ENCODE measurements around the gene BHLHE23.

The BHLHE23 gene

DNA sequence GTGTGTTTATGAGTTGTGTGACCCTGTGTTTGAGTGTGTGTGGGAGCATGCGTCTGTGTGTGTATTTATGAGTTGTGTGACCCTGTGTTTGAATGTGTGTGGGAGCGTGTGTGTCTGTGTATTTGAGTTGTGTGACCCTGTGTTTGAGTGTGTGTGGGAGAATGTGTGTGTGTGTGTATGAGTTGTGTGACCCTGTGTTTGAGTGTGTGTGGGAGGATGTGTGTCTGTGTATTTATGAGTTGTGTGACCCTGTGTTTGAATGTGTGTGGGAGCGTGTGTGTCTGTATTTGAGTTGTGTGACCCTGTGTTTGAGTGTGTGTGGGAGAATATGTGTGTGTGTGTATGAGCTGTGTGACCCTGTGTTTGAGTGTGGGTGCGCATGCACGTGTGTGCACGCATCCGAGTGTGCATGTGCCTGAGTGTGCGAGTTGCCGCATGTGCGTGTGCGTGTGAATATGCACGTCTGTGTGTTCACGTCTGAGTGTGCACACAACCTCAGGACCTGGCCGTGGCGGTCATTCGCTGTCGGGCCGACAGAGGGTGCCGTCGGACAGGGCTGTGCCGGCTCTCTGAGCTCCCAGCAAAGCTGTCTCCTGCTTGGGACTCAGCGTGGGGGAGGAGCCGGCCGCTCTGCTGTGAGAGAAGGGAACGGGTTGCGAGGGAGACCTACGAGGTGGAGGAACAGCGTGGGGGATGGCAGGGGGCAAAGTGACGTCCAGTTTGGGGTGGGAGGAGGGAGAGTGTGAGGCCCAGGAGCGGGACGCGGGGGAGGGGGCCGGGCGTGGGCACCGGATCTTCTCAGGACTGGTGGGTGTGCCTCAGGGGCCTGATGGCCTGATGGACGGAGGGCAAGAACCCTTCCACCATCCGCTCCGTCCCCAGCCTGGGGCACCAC lies 34.6 kb downstream of the BHLHE23 start:
- peak; percentile 95 for DNase-seq (ENCODE audit: low spot score)

DNA sequence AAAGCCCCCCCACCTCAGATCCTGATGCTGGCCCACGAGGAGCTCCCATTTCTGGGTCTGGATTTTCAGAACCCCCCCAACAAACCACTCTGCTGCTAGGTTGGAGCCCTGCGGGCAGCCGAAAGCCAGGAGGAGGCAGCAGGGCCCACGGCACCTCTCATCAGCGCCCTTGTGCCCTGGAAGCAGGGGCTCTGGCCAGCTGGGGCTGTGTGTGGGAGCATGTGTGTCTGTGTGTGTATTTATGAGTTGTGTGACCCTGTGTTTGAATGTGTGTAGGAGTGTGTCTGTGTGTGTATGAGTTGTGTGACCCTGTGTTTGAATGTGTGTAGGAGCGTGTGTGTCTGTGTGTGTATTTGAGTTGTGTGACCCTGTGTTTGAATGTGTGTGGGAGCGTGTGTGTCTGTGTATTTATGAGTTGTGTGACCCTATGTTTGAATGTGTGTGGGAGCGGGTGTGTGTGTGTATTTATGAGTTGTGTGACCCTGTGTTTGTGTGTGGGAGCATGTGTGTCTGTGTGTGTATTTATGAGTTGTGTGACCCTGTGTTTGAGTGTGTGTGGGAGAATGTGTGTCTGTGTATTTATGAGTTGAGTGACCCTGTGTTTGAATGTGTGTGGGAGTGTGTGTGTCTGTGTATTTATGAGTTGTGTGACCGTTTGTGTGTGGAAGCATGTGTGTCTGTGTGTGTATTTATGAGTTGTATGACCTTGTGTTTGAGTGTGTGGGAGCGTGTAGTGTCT lies 35.4 kb downstream of the BHLHE23 start:
- DNase-seq (ENCODE audit: low spot score), result no peak

DNA sequence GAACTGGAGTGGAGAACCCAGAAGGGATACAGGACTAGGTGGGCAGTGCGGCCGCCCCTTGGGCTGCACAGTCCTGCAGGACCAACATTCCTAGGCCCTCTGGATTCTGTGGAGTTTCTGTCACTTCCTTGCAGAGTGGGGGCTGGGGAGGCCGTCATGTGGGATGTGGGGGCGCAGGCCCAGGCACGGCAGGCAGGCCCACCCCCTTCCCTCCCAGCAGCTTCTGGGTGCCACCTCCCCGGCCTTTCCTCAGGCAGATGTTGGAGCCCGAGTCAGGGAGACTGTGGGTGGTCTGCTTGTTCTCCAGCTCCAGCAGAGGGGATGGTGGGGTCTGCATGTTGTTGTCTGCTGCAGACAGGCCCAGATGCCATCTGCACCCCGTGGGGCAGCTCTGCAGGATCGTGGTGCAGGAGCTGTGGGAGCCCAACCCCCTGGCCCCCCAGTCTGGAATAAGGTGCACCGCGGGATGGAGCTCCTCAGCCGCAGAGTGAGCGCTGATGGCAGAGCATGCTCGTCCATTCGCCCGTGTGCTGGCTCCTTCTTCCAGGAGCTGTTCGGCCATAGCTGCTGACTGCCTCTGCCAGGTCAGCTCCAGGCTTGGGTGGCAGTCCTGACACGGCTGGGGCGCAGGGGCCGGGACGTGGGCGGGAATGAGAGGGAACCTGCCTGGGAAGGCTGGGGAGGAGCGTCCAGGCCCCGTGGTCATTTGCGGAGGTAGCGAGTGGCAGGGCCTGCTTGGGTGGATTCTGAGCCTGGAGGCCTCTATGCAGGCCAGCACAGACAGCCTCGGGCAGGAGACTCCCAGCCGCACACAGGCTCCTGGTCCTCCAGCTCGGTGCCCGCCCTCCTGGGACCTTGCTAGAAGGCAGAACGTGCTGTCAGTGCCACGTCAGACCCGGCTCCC lies 36.2 kb downstream of the BHLHE23 start:
- no peak for DNase-seq (ENCODE audit: low spot score)

DNA sequence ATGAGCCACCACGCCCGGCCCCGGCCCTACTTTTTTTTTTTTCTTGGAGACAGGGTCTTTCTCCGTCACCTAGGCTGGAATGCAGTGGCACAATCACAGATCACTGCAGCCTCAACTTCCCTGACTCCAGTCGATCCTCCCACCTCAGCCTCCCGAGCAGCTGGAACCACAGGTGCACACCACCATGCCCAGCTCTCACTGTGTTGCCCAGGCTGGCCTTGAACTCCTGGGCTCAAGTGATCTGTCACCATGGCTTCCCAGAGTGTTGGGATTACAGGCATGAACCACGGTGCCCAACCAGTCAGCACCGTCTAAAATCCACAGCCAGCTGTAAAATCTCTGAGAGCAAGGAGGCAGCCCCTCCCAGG lies 36.8 kb downstream of the BHLHE23 start:
- DNase-seq (ENCODE audit: low spot score), result no peak

DNA sequence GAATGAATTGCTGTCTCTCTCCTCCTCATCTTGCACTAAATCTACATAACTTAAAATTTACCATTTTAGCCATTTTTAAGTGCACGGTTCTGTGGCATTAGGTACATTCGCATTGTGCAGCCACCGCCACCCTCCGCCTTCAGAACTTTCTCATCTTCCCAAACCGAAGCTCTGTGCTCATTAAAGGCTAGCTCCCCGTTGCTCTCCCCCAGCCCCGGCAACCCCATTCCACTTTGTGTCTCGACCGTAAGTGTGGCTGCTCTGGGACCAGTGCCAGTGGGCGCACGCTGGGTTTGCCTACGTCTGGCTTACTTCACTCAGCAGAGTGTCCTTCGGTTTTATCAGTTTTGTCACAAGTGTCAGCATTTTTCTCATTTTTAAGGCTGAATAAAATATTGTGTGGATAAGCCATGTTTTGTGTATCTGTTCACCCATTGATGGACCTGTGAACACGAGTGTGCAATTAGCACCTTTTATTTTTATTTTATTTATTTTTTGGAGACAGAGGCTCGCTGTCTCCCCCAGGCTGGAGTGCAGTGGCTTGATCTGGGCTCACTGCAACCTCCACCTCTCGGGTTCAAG lies 37.5 kb downstream of the BHLHE23 start:
- no peak for DNase-seq (ENCODE audit: low spot score)

DNA sequence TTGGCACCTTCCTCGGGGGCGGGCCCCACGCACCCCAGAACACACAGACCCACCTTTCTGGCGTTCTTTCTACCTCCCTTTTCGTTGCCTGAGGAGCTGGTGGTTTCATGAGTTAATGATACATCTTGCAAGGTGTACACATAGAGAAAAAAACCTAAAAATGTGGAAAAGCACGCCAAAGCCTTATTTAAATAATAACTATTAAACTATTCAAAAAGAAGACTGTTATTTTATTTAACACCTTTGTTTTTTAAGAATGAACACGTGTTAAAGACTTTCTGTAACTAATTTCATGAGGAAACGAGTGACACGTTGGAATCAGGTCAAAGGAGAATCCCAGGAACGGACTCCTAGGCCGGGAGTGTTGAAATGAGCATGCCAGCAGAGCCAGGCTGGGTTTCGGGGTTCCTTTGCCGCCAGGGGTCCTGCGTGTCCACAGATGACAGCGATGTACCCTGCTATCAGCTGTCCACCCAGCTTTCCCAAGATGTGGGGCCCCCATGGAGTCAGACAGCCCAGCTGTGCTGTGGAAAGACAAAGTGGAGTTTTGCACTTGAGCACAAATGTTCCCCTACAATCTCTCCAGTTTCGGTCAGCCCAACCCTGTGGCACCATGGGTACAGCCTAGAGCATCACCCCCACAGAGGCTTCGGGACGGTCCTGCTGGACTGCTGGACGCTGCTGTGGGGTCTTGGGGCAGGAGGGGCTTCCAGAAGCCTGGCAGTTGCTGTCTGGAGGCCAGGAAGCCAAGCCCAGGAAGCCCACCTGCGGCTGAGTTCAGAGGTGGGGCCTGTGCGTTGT lies 38.2 kb downstream of the BHLHE23 start:
- no peak for DNase-seq (ENCODE audit: low spot score)

DNA sequence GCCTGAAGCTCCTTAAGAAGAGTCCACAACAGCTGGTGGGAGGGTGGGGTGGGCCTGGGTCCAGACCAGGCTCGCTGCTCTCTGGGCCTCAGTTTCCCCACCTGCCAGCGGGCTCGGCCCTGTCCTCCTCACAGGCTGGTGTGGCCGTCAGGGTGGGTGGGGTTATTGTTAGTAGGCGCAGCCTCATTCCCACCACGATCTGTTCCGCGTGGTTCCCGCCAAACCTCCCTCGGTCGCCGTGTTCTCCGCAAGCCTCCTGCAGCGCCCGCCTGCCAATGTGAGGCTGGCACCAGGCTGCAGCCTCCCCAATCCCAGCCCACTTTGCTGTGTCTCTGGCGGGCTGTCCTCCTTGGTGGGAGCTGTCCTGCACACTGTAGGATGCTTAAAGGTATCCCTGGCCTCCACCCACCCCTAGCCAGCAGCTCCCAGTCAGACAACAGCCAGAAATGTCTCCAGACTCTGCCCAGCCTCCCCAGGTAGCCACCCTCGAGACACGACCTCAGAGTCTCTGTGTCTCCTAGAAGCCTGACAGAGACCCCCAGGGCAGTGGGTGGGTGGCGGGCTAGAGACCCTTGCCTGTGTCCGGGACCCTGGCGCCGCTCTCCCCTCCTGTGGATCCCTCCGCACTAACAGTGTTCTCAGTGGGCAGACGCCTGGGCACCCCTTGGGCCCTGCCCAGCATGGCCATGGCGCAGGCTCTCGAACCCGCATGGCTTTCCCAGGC lies 39.0 kb downstream of the BHLHE23 start:
- no peak for DNase-seq (ENCODE audit: low spot score)

DNA sequence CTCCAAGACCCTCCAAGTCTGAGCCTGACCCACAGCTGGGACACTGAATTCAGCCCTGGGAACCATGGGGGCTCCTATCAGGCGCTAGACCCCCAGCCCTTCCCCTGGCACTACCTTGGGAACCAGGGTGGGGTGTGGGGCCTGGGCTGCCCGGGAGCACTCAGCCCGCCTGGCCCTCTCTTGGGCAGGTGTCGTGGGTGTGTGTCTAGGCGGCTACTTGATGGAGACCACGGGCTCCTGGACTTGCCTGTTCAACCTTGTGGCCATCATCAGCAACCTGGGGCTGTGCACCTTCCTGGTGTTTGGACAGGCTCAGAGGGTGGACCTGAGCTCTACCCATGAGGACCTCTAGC lies 39.6 kb downstream of the BHLHE23 start:
- DNase-seq (ENCODE audit: low spot score), result no peak

DNA sequence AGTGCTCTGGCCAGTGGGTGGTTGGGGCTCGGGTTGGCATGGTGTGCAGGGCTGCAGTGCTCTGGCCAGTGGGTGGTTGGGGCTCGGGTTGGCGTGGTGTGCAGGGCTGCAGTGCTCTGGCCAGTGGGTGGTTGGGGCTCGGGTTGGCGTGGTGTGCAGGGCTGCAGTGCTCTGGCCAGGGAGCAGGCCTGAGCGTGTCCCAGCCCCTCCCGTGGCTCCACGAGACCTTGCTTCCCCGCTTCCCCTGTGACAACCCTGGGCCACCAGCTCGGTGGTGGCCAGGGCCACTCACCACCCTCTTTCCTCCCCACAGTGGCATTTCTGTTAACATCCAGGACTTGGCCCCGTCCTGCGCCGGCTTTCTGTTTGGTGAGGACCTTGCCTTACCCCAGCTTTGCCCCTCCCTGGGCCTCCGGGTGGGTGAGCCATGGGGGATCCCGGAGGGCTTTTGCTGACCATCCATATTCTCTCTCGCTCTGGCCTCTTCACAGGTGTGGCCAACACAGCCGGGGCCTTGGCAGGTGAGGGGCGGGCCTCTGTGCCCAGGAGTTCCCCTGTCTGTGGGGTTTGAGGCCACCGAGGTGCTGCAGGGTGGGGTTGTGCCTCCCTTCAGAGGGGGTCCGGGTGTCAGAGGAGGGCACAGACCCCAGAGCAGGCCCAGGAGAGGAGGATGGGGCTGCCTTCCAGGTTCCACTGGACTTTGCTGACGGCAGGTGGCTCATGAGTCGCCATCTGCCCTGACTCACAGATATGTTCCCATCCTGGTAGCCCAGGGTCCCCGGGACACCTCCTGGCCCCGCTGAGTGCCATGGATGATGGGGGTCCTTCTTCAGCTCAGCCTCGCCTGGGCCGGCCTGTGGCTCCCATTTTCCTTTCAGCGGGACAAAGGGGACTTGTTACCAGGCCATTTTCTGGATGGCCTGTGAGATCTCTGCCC lies 40.3 kb downstream of the BHLHE23 start:
- no peak for DNase-seq (ENCODE audit: low spot score)

DNA sequence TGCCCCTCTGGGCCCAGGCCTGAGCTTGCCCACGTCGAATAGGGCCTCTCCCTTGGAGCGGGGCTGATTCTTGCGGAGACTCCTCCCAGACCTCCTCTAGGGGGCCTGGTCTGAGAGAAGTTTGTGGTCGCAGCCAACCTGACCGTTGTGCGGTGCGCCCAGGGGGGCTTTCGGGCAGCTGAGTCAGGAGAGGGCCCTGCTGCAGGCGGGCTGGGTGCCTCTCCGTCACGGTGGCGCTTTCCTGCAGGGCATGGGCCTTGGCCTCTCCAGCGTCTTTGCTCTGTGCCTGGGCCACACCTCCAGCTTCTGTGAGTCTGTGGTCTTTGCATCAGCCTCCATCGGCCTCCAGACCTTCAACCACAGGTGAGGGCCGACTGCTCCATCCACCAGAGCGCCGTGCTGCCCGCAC lies 41.4 kb downstream of the BHLHE23 start:
- no peak for DNase-seq (ENCODE audit: low spot score)

DNA sequence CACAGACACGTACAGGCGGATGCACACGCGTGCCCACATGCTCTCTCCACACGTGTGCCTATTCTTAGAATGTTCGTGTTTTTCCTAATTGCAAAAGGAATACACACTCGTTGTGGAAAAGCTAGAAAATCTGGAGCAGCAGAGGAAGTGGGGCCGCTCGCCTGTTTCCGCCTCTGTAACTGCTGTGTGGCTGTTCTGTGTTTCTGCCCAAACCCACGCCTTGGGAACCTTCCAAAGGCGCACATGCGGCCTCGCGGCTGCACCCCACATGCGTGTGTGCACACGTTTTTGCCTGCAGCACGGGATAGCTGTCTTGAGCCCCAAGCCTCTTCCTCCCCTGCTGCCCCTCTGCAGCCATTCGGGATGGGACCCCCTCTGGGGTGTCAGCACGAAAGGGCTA lies 42.1 kb downstream of the BHLHE23 start:
- no peak for DNase-seq (ENCODE audit: low spot score)

DNA sequence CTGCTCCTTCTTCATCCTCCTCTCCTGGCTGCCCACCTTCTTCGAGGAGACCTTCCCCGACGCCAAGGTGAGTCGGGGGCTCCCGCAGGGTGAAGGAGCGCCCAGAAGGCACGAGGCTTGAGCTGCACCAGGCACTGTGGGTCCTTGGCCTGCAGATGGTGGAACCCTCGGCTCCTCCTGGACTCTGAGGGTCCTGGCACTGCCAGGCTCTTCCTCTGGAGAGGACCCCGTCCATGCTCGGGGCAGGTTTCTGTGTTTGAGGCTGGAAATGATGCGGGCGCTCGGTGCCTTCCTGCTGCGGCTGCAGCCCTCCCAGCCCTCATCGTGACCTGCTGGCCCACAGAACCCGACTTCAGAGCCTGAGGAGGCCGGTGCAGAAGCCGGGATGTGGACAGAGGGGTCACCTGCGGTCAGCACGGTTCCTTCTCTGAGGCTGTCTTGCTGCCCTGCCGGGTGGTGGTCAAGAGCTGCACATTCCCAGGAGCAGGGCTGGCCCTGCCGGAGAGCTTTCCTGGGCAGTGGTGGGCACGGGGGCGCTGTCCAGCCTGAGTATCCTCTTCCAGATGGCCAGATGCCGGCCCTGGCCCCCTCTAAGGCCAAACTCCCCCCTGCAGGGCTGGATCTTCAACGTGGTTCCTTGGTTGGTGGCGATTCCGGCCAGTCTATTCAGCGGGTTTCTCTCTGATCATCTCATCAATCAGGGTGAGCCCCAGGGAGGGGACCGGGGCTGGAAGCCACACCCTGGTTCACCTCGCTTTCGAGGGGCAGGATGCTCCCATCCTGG lies 43.0 kb downstream of the BHLHE23 start:
- no peak for DNase-seq (ENCODE audit: low spot score)

DNA sequence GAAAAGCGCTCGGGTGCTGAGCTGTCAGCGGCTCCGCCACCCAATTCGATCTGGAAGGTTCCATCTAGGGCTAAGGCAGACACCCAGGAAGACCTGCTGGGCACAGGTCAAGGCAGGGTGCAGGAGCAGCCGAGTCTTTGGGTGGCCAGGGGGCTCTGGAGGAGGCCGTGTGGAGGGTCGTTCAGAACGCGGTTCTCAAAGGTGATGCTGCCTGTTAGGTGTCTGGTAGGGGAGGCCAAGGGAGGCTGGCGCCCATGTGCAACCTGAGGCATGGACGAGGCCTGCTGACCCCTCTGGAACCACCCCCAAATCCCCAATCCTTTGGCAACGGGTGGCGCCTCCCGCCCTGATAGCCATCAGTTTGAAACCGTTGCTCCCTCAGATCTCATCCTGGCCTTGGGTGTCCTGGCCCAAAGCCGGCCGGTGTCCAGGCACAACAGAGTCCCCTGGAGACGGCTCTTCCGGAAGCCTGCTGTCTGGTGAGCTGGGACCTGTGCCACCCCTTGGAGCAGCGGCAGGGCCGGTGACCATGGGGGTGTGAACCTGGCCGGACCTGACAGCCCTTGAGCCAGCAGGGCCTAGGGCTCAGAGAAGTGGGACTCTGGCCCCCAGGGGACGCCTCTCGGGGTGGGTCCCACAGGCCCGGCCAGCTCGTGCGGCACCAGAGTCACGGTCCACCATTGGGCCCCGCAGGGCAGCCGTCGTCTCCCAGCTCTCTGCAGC lies 43.7 kb downstream of the BHLHE23 start:
- DNase-seq (ENCODE audit: low spot score), result no peak

DNA sequence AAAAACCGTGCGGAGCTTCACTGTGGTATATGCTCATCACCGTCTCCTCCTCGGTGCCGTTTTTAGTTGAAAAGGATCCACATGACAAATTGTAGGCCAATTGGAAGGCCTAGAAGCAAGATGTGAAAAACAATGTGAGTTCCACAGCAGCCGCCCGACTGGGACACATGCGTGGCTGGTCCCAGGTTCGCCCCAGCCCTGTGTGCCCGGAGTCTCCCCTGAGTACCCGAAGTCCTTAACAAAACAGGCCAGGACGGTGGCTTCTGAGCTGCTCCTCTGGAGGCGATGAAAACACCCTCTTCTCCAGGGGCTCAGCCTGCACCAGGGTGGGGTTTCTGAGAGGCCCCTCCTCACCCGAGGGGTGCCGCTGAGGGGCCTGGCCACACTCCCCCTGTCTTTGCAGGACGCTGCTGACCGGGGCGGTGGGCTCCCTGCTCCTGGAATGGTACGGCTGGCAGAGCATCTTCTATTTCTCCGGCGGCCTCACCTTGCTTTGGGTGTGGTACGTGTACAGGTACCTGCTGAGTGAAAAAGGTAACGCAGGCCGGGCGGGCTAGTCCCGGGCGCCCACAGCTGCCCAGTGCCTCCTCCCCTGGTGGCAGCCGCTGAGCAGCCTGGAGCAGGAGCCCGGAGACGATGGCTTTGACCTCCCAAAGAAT lies 44.4 kb downstream of the BHLHE23 start:
- DNase-seq (ENCODE audit: low spot score), result no peak

DNA sequence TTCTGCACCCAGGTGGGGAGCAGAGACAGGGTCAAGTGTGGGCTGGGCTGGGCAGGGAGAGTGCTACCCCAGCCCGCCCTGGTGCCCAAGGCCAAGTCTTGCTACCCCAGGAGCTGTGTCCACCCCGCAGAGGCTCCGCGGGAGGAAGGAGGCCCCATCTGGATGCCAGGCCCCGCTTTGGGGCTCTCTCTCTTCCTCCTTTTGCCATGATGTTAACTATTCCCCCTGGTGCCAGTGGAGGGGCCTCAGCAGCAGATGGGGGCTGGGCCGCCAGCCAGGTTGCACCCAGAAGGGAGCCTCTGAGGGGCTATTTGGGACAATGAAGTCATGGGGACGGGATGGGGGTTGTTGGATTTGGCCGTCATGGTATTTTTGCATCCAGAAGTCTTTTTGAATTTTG lies 45.0 kb downstream of the BHLHE23 start:
- no peak for DNase-seq (ENCODE audit: low spot score)

DNA sequence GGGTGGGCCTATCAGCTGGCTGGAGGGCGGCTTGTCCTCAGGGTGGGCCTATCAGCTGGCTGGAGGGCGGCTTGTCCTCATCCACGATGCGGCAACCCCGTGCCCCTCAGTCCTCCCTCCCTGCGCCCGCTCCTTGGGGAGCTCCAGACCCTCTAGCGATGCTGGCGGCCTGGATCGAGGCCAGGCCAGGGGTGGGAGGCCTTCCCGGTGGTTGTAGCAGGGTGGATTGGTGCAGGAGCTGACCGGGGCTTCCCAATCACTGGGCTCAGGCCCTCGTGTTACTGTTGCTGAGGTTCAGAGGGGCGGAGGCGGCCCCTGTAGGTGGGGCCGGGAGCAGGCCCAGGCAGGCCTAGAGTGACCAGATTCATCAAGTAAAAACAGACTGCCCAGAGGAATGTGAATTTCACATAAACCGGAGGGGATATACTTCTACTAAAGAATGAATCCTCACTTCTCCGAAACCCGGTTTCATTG lies 45.4 kb downstream of the BHLHE23 start:
- no peak for DNase-seq (ENCODE audit: low spot score)

All from COLO829 (cell line).